ENCODE data around the gene PCDH9. TPM values are rescaled to one million over a fixed set of nuclear protein-coding genes. Genes with fewer than 3 reads are reported as not detected.

The PCDH9 gene
- total and polyA plus RNA-seq, 2 of the 4 experiments (the other 2 are of a cell fraction) = 2.2 to 10.2 TPM

DNA sequence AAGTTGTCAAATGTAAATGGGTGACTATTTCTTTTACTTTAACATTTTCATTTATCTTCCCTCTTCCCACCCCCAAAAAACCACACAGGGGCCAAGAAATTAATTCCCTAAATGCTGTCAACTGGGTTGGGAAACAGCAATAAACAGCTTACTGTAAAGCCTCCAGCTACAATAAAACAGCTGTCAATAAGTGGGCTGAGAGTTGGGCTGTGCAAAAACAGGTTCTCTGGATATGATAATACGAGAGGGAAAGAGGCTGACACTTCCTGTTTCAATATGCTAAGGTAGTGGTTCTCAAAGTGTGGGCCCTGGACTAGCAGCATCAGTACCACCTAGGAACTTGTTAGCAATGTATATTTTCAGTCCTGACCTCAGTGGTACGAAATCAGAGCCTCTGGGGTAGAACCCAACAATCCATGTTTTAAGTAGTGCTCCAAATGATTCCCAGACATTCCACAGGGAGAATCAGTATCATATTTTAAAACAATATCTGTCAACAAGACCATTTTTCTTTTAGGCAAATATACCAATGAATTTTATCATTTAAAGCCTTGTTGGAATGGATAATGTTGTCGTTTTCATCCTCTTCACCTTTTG is 8.4 kb downstream of the PCDH9 start:
- dilution Hi-C loops (cut with HindIII; ENCODE audit: low sequenced_read_pairs, unreplicated experiment) (no loop called here), intact Hi-C loops (cut with micrococcal nuclease) (loop anchor here (2.0 to 10.0 kb wide), 3 partner anchors 604 to 1565 kb away; no protein-coding TSS in a partner anchor), in situ Hi-C loops (cut with MboI; ENCODE audit: low sequenced_read_pairs) (loop anchor here (10.0 kb wide), 1 partner anchor 527 kb away; no protein-coding TSS in a partner anchor)
- Histone ChIP-seq H3K4ac (ENCODE audit: low read depth, low read length) (no peak overlapping the region), H4K91ac (ENCODE audit: insufficient read depth, low read depth, low read length) (peak overlapping the region; percentile 36; the same call in 1 of the 2 replicates), H3K4me2 (ENCODE audit: low read depth, low read length) (peak overlapping the region; percentile 78), H3K14ac (replicated peaks; ENCODE audit: low read depth, low read length) (0 out of 2 replicates have a peak overlapping the region, but pooled peaks have one; percentile 56), H2AK9ac (replicated peaks; ENCODE audit: low read depth, low read length, poor library complexity) (no peak overlapping the region), H2AFZ (replicated peaks; ENCODE audit: low read length, poor library complexity) (no peak overlapping the region), H3K18ac (ENCODE audit: low read depth, low read length) (peak overlapping the region; percentile 69; the same call in 1 of the 2 replicates), H3K9ac (ENCODE audit: low read depth, low read length) (no peak overlapping the region), H2BK5ac (ENCODE audit: low read depth, low read length, poor library complexity, severe bottlenecking) (no peak overlapping the region), H4K8ac (ENCODE audit: low read depth in 2 of 2, low read length in 2 of 2) (peak overlapping the region; percentile 52 to 60; a peak in 2 of 4 replicates), H4K20me1 (ENCODE audit: insufficient read depth, low read length) (no peaks in the 10 kb centered on the region), H2AK5ac (ENCODE audit: low read depth, low read length) (no peak overlapping the region), H3K56ac (ENCODE audit: extremely low read depth, insufficient read depth, low read length) (no peak overlapping the region; the same call in 1 of the 2 replicates), H3K4me3 (ENCODE audit: insufficient read depth, low read depth, low read length) (no peak overlapping the region), H3K27ac (ENCODE audit: insufficient read depth, low read length) (no peak overlapping the region), H2BK15ac (ENCODE audit: low read depth, low read length) (no peak overlapping the region), H3K9me1 (ENCODE audit: insufficient read depth, low read length) (no peaks in the 10 kb centered on the region), H3K79me1 (ENCODE audit: low read depth in 1 of 2, low read length in 2 of 2) (0 out of 4 replicates have a peak, but pooled peaks cover 0 to 3% of the 10 kb centered on the region in 2 experiments), H3K9me3 (ENCODE audit: control insufficient read depth, insufficient read depth, low read length) (no peaks in the 10 kb centered on the region), H3K27me3 (ENCODE audit: control insufficient read depth, insufficient read depth, low read length) (no peaks in the 10 kb centered on the region), H2BK20ac (ENCODE audit: low read depth, low read length) (peak overlapping the region; percentile 25; the same call in 1 of the 2 replicates), H2BK120ac (ENCODE audit: low read depth, low read length) (peak overlapping the region; percentile 25), H3K4me1 (ENCODE audit: control insufficient read depth, insufficient read depth, low read length) (peaks cover 2% of the 10 kb centered on the region), H3K23ac (ENCODE audit: low read depth, low read length) (no peak overlapping the region), H4K5ac (ENCODE audit: low read depth, low read length) (peak overlapping the region; percentile 86; the same call in 1 of the 2 replicates), H3K36me3 (ENCODE audit: control insufficient read depth, insufficient read depth, low read length) (no peaks in the 10 kb centered on the region)
- TF ChIP-seq POLR2A (IDR thresholded peaks at IDR 0.05; ENCODE audit: low read depth, low read length) = no peak
- no peak for TF ChIP-seq NFE2L2 (IDR thresholded peaks at IDR 0.05; ENCODE audit: low read depth, low read length)
- TF ChIP-seq, protein P1, sequence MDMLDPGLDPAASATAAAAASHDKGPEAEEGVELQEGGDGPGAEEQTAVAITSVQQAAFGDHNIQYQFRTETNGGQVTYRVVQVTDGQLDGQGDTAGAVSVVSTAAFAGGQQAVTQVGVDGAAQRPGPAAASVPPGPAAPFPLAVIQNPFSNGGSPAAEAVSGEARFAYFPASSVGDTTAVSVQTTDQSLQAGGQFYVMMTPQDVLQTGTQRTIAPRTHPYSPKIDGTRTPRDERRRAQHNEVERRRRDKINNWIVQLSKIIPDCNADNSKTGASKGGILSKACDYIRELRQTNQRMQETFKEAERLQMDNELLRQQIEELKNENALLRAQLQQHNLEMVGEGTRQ (IDR thresholded peaks at IDR 0.05; ENCODE audit: low read depth, low read length) = no peak
- no peak for TF ChIP-seq MAZ (IDR thresholded peaks at IDR 0.05; ENCODE audit: borderline replicate concordance, low read depth, low read length)
- TF ChIP-seq MXI1 (IDR thresholded peaks at IDR 0.05; ENCODE audit: borderline replicate concordance, low read depth, low read length) = no peak
- POLR2A ChIA-PET (ENCODE audit: unreplicated experiment) = no interaction called here
- no peak for ATAC-seq (ENCODE audit: low read depth)
- WGBS, 2 experiments (ENCODE audit: extremely low coverage in 2 of 2, insufficient read length in 1 of 2) = no CpG with 5 or more reads among the region's 3 CpGs
- CTCF ChIA-PET = interaction anchor here (0.6 kb wide), 1 partner anchor 34 kb away, joined by 3 read pairs; no protein-coding TSS in a partner anchor
- no peak for DNase-seq
- no TSS peak for BruUV-seq (replicated peaks)

Data from IMR-90 (cell line).